MM.1S (cell line): ENCODE data around the gene HARBI1.

Experiments used
- CTCF ChIP-seq: fragments of 300-600 bp; sonication (generic); IDR thresholded peaks from 2 replicates; pipeline ENCODE4 v1.5.1; 2016; ENCODE audit warnings: antibody characterized with exemption, low read length, mixed read lengths
- EZH2phosphoT487 ChIP-seq: fragments of 300-600 bp; sonication (generic); IDR thresholded peaks from 2 replicates; pipeline ENCODE4 v1.6.1; 2018; ENCODE audit warnings: antibody characterized with exemption, low read length

GRCh38 chr11:46659908-46660307, 42.9 kb upstream of the HARBI1 start:
- TF ChIP-seq EZH2phosphoT487 (no peak), CTCF (no peak)
